Stimulated activated naive CD4-positive, alpha-beta T cell (primary cell): ENCODE data around the gene ATP6V1G1.
"Not testable (repeated sequence)": the region's sequence is repeated elsewhere in the genome, so short reads cannot be mapped to it uniquely, and the experiment has no call there.

Source experiments
- DNase-seq, 6 experiments: peaks; one replicate each; lab custom pipeline; 2025; lab: John Stamatoyannopoulos, UW

The ATP6V1G1 gene

DNA sequence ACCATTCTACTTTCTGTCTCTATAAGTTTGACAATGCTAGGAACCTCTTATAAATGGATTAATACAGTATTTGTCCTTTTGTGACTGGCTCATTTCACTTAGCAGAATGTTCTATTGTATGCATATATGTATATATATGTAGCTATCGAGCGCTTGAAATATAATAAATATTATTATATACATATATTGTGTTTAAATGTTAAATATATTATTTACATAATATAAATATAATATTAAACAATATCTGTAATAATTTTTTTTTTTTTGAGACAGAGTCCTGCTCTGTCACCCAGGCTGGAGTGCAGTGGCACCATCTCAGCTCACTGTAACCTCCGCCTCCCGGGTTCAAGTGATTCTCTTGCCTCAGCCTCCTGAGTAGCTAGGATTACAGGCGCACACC lies 9.4 kb upstream of the ATP6V1G1 start:
- not testable (repeated sequence) for DNase-seq

DNA sequence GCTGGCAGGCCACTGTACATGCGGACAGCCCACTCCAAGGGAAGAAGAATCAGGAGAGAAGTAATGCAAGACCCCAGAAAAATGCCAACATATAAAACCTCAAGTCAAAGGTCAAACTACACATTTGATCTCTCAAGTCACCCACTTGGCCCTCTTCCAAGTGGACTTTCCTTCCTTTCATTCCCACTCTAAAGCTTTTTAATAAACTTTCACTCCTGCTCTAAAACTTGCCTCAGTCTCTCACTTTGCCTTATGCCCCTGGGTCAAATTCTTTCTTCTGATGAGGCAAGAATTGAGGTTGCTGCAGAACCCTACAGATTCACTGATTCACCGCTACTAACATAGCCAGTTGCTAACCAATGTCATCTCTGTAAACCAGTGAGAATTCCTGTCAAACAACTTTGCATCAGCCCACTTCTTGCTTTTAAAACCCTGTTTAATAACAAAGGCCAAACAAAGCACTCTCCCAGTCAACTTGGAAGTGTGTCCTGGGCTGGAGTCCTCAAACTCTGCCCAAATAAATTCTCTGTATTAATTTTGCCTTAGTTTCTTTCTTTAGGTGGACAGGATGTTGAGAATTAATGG lies 6.9 kb upstream of the ATP6V1G1 start:
- DNase-seq, result no peak

DNA sequence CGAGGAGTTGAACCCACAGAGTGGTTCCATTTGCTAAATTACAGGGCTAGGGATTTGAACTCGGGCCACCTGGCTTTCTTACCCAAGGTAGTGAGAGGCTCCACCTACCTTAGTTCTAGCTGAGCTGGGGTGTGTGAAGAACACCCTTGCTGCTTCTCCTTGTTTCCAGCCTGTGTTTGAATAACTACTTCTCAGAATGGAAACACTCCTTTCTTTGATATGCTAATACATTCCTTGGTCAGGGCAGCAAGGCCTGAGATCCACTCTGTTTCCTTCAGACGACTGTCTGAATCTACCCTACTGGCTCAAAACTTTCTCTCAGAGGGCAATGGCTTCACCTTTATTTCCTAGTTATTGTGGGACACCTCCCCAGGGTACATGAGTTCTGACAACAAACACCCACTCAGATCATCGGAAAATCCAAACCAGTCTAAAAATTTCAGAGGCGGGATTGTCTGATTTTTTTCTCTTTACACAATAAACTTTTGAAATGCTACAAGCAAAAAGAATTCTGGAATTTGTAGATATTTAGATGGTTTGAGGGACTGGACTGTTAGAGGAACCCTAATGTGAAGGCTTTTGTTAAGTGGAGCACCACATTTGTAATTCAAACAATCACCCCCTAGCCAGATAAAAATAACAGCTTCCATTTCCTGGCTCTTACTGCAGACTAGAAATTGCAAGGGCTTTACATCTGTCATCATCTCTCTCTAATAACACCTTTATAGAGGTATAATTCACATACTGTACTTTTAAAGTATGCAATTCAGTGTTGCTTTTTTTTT lies 4.0 kb upstream of the ATP6V1G1 start:
- DNase-seq, result no peak

DNA sequence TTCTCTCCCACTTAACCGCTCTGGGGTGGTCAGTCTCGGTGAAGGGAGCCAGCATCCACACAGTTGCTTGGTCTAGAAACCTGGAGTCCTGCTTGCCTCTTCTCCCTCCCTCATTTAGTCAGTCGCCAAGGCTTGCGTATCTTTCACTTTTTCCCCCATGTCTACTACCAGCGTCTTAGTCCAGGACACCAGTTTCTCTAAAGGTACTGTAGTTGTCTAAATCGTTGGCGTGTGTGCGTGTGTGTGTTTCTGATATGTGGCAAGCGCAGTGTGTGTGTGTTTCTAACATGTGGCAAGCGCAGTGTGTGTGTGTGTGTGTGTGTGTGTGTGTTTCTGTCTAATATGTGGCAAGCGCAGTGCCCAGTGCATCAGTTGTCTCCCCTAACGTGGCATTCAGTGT lies 641 bp downstream of the ATP6V1G1 start:
- DNase-seq, result no peak

DNA sequence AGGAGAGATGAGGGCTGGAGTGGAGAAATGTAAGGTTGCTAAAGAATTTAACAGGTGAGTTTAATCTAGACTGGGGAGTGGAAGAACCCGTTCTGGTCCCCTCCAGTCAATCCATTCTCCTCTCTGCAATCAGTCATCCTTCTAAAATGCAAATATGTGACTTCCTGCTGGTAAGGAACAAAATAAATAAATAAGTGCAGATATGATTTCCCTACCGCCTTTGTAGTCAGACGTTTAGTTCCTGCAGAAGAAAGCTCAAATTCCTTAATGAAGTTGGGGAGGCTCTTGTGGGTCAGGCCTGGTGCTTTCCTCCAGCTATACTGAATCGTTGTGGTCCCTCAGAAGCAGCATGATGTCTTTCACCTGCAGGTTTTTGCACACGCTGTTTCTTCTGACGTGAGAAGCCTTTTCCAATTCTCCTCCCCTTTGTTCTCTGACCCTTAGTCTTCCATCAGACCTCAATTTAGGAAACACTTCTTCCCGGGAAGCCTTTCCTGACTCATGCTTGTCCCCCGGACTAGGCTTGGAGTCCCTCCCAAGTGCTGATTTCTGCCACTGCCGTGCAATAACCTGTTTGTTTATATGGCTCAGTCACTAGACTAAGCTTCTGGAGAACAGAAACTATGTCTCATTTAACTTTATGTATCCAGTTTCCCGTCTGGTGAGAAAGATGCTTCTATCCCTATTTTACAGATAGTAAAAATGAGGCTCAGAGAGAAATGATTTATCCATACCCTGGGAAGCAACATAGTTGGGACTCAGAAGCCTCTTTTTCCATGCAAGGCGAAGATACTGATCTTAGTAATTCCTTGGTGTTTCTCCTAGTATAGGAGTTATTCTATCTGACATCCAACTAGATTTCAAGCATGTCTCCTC lies 1.3 kb downstream of the ATP6V1G1 start:
- peak in 1 of 6 experiments; percentile 36 for DNase-seq

DNA sequence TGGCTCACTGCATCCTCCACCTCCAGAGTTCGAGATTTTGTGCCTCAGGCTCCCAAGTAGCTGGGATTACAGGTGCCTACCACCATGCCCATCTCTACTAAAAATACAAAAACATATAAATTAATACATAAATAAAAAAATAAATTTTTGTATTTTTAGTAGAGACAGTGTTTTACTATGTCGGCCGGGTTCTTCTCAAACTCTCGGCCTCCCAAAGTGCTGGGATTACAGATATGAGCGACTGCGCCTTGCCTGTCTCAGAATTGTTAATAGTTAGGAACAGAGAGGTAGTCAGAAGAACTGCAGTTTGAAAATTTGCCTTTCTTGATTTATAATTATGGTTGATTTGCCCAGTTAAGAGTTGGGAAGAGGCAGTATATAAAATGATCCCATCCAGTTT lies 2.8 kb downstream of the ATP6V1G1 start:
- no peak for DNase-seq

DNA sequence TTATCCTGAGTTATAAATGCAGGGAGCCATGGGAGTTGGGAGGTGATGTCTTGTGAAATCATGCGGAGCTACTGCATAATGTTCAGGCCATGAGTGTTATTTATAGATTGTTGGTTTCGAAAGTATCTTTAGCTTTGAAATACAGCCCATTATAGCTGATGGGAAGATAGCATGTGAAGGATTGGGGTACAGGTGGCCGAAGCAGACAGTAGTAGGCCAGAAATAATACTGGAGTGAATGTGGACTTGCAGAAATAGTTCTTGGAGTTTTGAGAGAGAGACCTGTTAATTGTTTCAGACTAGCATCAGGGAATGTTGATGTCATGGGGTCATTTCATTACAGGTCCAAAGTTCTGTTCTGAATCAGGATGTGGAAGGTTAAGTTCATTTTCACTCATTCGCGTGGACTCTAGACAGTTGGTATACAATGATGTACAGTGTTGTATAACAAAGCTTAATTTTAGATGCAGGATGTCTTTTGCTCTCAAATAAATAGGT lies 3.8 kb downstream of the ATP6V1G1 start:
- no peak for DNase-seq

DNA sequence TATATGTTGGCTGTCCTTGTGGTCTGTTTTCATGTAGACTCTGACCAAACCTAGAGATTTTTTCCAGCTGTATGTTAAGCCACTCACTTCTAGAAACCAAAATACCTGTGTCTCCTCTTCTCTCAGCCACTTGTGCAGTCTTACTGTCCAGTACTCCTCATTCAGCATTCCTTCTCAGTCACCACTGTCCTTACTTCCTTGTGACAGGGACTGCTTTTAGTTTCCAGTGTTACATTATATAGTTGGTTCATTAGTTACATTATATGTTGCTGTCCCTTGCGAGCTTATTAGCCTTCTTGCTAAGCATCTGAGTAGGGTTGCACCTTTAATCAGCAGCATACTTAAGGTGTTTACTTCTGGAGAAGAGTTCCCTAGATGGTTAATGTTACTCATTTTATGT lies 4.3 kb downstream of the ATP6V1G1 start:
- DNase-seq, result no peak

DNA sequence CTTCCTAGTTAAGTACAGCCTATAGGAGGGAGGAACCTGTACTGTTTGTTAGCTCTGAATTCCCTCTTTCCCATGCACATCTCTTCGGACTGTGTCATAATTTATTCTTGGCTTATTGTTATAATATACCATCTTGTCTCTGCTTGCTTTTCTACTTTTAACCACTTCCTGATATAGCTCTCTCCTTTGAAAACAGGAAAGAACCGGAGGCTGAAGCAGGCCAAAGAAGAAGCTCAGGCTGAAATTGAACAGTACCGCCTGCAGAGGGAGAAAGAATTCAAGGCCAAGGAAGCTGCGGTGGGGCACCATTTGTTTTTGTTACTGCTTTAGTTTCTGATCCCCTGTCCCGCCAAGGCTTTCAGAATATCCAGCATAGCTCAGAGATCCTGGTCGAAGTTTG lies 4.8 kb downstream of the ATP6V1G1 start:
- DNase-seq, result peak; percentile 14 to 83 (median 69)

DNA sequence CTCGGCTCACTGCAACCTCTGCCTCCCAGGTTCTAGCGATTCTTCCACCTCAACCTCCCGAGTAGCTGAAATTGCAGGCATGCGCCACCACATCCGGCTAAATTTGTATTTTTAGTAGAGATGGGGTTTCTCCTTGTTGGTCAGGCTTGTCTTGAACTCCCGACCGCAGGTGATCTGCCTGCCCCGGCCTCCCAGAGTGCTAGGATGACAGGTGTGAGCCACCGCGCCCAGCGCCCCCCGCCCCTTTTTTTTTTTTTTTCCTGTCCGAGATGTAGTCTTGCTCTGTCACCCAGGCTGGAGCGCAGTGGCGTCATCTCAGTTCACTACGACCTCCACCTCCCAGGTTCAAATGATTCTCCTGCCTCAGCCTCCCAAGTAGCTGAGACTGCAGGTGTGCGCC lies 6.6 kb downstream of the ATP6V1G1 start:
- no peak for DNase-seq

DNA sequence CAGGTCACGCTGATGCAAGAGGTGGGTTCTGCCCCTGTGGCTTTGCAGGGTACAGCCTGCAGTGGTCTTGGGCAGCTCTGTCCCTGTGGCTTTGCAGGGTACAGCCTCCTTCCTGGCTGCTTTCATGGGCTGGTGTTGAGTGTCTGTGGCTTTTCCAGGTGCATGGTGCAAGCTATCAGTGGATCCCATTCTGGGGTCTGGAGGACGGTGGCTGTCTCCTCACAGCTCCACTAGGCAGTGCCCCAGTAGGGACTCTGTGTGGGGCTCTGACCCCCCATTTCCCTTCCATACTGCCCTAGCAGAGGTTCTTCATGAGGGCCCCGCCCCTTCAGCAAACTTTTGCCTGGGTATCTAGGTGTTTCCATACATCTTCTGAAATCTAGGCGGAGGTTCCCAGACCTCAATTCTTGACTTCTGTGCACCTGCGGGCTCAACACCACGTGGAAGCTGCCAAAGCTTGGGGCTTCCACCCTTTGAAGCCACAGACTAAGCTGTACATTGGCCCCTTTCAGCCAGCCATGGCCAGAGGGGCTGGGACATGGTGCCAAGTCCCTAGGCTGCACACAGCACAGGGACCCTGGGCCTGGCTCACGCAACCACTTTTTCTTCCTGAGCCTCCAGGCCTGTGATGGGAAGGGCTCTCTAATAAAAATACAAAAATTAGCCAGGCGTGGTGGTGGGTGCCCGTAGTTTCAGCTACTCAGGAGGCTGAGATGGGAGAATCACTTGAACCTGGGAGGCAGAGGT lies 13.1 kb downstream of the ATP6V1G1 start:
- not testable (repeated sequence) for DNase-seq

DNA sequence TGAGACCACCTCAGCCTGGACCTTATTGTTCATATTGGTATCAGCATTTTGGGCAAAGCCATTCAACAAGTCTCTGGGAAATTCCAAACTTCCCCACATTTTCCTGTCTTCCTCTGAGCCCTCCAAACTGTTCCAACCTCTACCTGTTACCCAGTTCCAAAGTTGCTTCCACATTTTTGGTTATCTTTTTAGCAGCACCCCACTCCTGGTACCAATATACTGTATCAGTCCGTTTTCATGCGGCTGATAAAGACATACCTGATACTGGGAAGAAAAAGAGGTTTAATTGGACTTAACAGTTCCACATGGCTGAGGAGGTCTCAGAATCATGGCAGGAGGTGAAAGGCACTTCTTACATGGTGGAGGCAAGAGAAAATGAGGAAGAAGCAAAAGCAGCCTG lies 14.2 kb downstream of the ATP6V1G1 start:
- not testable (repeated sequence) for DNase-seq

DNA sequence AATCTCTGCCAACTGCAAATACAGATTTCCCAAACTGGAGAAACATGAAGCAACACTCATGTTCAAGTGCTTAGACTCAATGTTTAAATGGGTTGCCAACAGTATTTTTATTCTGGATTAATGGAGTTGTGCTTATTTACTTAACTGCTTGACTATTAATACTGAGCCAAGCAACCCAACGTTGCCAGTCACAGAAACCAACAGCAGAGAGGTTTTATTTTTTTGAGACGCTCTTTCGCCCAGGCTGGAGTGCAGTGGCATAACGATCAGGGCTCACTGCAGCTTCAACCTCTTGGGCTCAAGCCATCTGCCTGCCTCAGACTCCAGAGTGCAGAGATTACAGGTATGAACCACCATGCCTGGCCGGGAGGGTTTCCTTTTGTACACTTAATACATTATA lies 15.1 kb downstream of the ATP6V1G1 start:
- no peak for DNase-seq

DNA sequence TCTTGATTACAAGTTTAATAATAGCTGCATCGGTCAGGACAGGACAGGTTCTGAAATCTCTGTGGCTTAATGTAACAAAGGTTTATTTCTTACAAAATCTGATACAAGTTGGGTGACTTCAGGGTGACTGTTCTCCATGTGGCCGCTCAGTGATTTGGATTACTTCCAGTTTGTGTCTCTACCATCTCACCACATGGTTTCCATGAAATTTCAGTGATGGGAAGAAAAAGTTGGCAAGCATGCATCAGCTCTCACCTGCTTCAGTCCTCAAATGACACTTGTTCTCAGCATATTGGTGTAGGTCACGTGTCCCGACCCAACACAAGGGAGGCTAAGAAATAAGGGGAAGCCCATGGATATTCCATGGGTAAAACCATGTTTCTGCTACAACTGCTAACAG lies 15.7 kb downstream of the ATP6V1G1 start:
- no peak for DNase-seq

DNA sequence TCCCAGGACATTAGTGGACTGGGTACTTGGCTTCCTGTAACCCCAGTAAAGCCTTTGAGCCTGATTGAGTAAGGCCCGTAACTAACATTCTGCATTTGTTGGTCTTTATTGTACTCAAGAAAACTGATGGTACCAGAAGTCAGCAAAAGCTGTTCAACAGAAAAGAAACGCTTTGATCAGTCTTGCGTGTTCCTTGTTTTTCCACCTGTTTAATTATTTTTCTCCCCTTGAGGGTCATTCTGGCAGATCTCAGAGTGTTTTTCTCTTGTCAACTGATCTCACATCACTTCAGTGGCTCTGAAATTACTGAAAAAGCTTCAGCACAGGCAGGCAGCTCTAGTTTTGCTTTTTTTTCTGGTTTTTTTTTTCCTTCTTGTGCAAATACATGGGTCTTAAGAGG lies 17.4 kb downstream of the ATP6V1G1 start:
- DNase-seq, result no peak

DNA sequence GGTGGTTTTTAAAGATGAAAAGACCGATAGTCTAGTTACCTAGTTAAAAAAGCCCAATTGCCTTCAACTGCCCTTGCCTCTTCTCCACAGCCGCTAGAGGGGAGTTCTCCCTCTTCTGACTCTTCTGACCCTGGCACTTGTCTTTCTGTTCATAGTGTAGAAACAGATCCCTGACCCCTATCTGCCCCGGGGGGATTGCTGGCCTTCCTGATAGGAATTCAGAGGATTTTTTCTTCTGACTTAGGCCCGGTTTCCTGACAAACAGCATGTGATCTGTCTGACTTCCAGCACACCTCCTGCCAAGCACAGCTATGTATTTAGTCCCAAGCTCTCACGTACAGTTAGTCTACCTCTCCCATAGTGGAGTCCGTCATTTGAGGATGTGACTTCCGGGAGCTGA lies 18.5 kb downstream of the ATP6V1G1 start:
- no peak for DNase-seq

DNA sequence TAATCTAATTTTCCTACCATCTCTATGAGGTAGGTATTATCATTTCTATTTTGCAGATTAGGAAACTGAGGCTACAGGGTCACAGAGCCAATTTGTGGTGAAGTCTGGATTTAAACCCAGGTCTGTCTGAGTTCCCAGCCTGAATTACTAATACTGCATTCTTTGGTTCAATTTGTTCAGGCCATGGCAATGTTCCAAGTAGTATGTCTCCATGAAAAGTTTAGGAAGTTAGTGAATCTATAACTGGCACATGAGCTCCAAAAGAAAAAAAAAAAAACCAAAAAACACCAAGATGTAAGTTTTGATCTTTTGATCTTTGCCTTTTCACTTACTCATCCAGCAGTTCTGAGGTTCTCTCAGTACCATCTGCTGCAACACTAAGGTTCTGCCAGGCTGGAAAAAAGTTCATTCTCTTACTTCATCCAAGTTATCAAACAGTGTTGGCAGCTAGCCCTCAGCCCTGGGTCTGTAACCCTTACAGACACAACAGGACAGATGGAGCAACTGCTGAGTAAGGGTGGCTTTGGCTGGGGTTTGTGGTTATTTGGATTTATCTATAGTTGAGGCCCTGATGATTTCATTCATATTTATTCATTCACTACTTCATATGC lies 19.1 kb downstream of the ATP6V1G1 start:
- no peak for DNase-seq

DNA sequence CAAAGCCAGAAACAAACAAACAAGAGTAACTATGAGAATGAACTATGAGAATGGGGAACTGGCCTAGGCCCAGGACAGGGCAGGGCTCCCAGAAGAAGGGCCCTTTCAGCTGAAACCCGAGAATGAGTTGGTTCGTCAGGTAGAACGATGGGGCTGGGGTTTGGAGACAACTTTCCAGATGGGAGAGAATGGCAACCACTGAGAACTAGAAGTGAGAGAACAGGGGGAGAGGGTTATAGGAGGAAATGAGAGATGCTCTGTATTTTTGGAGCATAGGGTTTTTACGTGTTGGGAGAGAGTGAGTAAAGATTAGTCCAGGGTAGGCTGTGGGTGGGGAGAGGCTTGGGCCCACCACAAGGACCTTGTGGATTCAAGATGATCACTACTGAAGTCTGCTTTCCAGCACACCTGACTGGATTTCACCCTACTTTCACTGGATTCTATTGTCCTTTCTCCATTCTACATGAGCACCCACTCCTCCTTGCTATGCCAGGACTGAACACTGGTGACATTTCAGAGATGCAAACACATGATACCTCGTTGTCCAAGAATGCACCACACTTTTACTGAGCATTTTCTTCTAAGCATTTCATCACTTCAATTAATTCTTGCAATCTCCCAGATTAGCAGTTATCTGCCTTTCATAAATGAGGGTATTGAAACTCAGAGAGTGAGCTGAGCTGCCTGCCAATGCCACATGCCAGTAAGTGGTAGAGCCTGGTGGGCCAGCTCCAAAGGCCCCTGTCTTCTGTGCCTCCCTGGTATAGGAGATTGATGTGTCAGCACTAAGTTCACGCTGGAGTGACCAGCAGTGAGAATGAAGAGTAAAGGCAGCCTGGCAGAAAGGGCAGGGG lies 20.3 kb downstream of the ATP6V1G1 start:
- DNase-seq, result no peak

DNA sequence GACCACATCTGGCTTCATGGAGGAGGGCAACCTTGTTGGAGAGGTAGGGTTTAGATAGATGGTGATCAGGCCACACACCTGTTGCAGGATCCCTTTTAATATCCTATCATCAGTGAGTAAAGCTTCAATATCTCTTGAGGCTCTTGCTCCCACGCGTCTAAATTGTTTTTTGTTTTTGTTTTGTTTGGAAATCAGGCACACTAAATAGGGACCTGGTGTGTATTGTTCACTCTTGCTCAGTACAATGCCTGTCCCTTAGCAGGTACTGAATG lies 20.9 kb downstream of the ATP6V1G1 start:
- DNase-seq, result no peak

DNA sequence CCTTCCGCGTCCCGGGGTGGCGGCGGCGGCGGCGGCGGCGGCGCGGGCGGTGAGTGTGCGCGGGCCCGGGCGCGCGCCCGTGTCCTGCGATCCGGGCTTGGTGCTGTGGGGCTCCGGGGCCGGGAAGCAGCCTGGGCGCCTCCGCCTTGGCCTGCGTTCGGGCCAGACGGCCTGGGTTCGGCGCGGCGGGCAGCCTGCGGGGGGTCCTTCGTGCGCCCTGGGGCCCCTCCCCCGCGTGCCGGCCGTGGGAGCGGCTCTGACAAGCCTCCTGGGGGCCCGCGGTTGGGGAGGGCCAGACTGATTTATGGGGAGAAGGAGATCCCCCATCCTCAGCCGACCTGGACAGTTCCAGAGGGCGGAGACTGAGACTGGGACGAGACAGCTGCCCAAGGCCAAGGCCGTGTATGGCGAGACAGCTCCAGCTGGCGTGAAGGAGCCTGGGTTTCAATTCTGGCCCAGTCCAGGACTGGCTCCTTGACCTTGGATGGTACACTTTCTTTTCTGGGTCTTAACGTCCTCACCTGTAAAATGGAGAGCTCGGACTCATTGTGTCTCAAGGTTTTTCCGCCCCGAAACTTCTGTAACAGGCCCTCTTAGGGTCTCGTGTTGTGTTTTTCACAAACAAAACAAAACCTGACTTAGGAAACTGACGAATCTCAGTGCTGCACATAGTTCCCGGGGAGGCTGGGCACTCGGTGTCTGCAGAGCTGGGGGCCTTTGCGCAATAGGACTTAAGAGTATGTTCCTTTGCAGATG lies 24.1 kb downstream of the ATP6V1G1 start:
- peak in 2 of 6 experiments; percentile 78 to 81 for DNase-seq
